Osteoblast (primary cell): Measurements from ENCODE around the gene DDX51. TPM values are rescaled to one million over a fixed set of nuclear protein-coding genes. Genes with fewer than 3 reads are reported as not detected.

Source experiments
- DNase-seq: peaks from one replicate; pipeline ENCODE4 v3.0.0; 2011; ENCODE audit warnings: low spot score, mixed read lengths; ENCODE audit not compliant: insufficient read length; ENCODE audit errors: missing footprints
- H2AFZ ChIP-seq: 2 replicates; pipeline ENCODE4 v1.6.0; 2011; ENCODE audit warnings: mild to moderate bottlenecking, low read length
- H3K27ac ChIP-seq: 2 replicates; pipeline ENCODE4 v1.5.1; 2011; ENCODE audit warnings: mild to moderate bottlenecking, low read depth, low read length, moderate library complexity
- H3K27me3 ChIP-seq: 2 replicates; pipeline ENCODE4 v1.6.0; 2012; ENCODE audit warnings: mild to moderate bottlenecking, control low read depth, inconsistent platforms, low read length, moderate library complexity; ENCODE audit not compliant: insufficient read depth
- H3K36me3 ChIP-seq: 2 replicates; pipeline ENCODE4 v1.5.1; 2011; ENCODE audit warnings: mild to moderate bottlenecking, low read length, control low read depth, moderate library complexity; ENCODE audit not compliant: insufficient read depth
- H3K4me1 ChIP-seq: 2 replicates; pipeline ENCODE4 v1.5.1; 2011; ENCODE audit warnings: mild to moderate bottlenecking, low read length, control low read depth, moderate library complexity; ENCODE audit not compliant: insufficient read depth
- H3K4me2 ChIP-seq: 2 replicates; pipeline ENCODE4 v1.6.0; 2011; ENCODE audit warnings: mild to moderate bottlenecking, low read length; ENCODE audit not compliant: insufficient read depth
- H3K4me3 ChIP-seq: fragments of 200-600 bp; sonication (generic); 3 replicates; pipeline ENCODE4 v1.5.1; 2012; ENCODE audit warnings: mild to moderate bottlenecking, low read length, inconsistent platforms; ENCODE audit not compliant: insufficient read depth
- H3K79me2 ChIP-seq: 2 replicates; pipeline ENCODE4 v1.6.0; 2012; ENCODE audit warnings: mild to moderate bottlenecking, low read length, control low read depth, inconsistent platforms; ENCODE audit not compliant: insufficient read depth
- H3K9me3 ChIP-seq: 2 replicates; pipeline ENCODE4 v1.5.1; 2011; ENCODE audit warnings: low read depth, low read length, control low read depth
- H4K20me1 ChIP-seq: 2 replicates; pipeline ENCODE4 v1.6.0; 2012; ENCODE audit warnings: mild to moderate bottlenecking, low read length, control low read depth; ENCODE audit not compliant: insufficient read depth
- total RNA-seq: library from RNA; depleted of rRNA; stranded (reverse); fragments of >200 nt; gene quantifications from 2 replicates; pipeline ENCODE4 v1.2.3, GENCODE V29; 2012
- TF ChIP-seq, protein P1 (sequence below): IDR thresholded peaks from 2 replicates; pipeline ENCODE4 v1.5.1; 2011; ENCODE audit warnings: mild to moderate bottlenecking, low read depth, low read length, moderate library complexity; ENCODE audit errors: extremely low read depth

The DDX51 gene
- total RNA-seq, 1 donor = 6.2 TPM

- Histone ChIP-seq H3K9me3 (no peaks in the 10 kb centered on the region), H3K4me2 (no peak overlapping the region), H3K27ac (no peak overlapping the region), H3K27me3 (no peaks in the 10 kb centered on the region), H2AFZ (no peak overlapping the region), H3K4me3 (no peak overlapping the region), H3K4me1 (peaks cover 27% of the 10 kb centered on the region), H3K36me3 (no peaks in the 10 kb centered on the region), H3K79me2 (no peaks in the 10 kb centered on the region), H4K20me1 (no peaks in the 10 kb centered on the region)
- DNase-seq = no peak
- TF ChIP-seq, protein P1, sequence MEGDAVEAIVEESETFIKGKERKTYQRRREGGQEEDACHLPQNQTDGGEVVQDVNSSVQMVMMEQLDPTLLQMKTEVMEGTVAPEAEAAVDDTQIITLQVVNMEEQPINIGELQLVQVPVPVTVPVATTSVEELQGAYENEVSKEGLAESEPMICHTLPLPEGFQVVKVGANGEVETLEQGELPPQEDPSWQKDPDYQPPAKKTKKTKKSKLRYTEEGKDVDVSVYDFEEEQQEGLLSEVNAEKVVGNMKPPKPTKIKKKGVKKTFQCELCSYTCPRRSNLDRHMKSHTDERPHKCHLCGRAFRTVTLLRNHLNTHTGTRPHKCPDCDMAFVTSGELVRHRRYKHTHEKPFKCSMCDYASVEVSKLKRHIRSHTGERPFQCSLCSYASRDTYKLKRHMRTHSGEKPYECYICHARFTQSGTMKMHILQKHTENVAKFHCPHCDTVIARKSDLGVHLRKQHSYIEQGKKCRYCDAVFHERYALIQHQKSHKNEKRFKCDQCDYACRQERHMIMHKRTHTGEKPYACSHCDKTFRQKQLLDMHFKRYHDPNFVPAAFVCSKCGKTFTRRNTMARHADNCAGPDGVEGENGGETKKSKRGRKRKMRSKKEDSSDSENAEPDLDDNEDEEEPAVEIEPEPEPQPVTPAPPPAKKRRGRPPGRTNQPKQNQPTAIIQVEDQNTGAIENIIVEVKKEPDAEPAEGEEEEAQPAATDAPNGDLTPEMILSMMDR = no peak
Measured at GRCh38 chr12:132166801-132167591, 22.9 kb upstream of the DDX51 start.

- Histone ChIP-seq H3K27me3 (no peaks in the 10 kb centered on the region), H3K4me1 (peaks cover 28% of the 10 kb centered on the region), H3K27ac (no peak overlapping the region), H4K20me1 (no peaks in the 10 kb centered on the region), H3K4me3 (no peak overlapping the region), H3K9me3 (no peaks in the 10 kb centered on the region), H3K36me3 (no peaks in the 10 kb centered on the region), H3K79me2 (no peaks in the 10 kb centered on the region), H3K4me2 (no peak overlapping the region), H2AFZ (no peak overlapping the region)
- DNase-seq = no peak
- TF ChIP-seq, protein P1 = no peak
Measured at GRCh38 chr12:132166093-132166492, 22.0 kb upstream of the DDX51 start.

GRCh38 chr12:132165584-132165983 lies 21.5 kb upstream of the DDX51 start:
- H3K36me3 ChIP-seq = no peaks in the 10 kb centered on the region
- no peaks in the 10 kb centered on the region for H3K27me3 ChIP-seq
- no peaks in the 10 kb centered on the region for H3K79me2 ChIP-seq
- no peak for DNase-seq
- H3K4me2 ChIP-seq = no peak overlapping the region
- no peaks in the 10 kb centered on the region for H3K9me3 ChIP-seq
- no peaks in the 10 kb centered on the region for H4K20me1 ChIP-seq
- H3K27ac ChIP-seq = no peak overlapping the region
- TF ChIP-seq, protein P1 = no peak
- peaks cover 28% of the 10 kb centered on the region for H3K4me1 ChIP-seq
- H2AFZ ChIP-seq = no peak overlapping the region
- H3K4me3 ChIP-seq = no peak overlapping the region

DNA sequence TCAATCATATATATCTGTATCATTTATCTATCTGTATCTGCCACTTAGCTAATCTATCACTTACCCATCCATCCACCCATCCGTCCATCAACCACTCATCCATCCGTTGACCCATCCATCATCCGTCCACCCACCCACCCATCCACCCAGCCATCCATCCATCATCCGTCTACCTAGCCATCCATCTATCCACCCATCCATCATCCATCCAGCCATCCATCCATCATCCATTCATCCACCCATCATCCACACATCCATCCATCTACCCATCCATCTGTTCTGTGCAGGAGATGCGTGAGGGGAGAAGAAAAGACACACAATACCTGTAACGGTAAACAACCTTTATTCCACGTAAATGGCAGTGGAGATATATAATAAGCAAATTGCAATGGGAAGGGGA lies 20.3 kb upstream of the DDX51 start:
- H3K79me2 ChIP-seq = no peaks in the 10 kb centered on the region
- H3K27me3 ChIP-seq = no peaks in the 10 kb centered on the region
- no peak for DNase-seq
- H4K20me1 ChIP-seq = no peaks in the 10 kb centered on the region
- no peak overlapping the region for H3K4me3 ChIP-seq
- no peak overlapping the region for H3K4me2 ChIP-seq
- H3K36me3 ChIP-seq = no peaks in the 10 kb centered on the region
- H3K27ac ChIP-seq = no peak overlapping the region
- TF ChIP-seq, protein P1 = no peak
- peaks cover 16% of the 10 kb centered on the region for H3K4me1 ChIP-seq
- no peak overlapping the region for H2AFZ ChIP-seq
- H3K9me3 ChIP-seq = no peaks in the 10 kb centered on the region
